Astrocyte (in vitro differentiated cells and primary cell): ENCODE data around the gene LIMS1. TPM values are rescaled to one million over a fixed set of nuclear protein-coding genes. Genes with fewer than 3 reads are reported as not detected.

Source experiments
- DNase-seq: peaks from one replicate; pipeline ENCODE4 v3.0.0-alpha.2; 2010; ENCODE audit warnings: low read depth
- FAIRE-seq: peaks from 2 replicates; lab custom pipeline; 2011; peaks lifted over from hg19 to GRCh38; lab: Jason Lieb, UNC
- H2AFZ ChIP-seq: 2 replicates; pipeline ENCODE4 v1.6.0; 2012; ENCODE audit warnings: low read depth, low read length, inconsistent platforms
- H3K27ac ChIP-seq: 2 replicates; pipeline ENCODE4 v1.5.1; 2011; ENCODE audit warnings: low read depth, low read length, inconsistent platforms
- H3K27me3 ChIP-seq: 2 replicates; pipeline ENCODE4 v1.6.0; 2011; ENCODE audit warnings: low read length, inconsistent platforms; ENCODE audit not compliant: insufficient read depth
- H3K36me3 ChIP-seq: 2 replicates; pipeline ENCODE4 v1.5.1; 2011; ENCODE audit warnings: low read length, inconsistent platforms; ENCODE audit not compliant: insufficient read depth
- H3K4me1 ChIP-seq: 2 replicates; pipeline ENCODE4 v1.5.1; 2011; ENCODE audit warnings: low read length, inconsistent platforms; ENCODE audit not compliant: insufficient read depth
- H3K4me2 ChIP-seq: 2 replicates; pipeline ENCODE4 v1.6.0; 2012; ENCODE audit warnings: low read length, inconsistent platforms
- H3K4me3 ChIP-seq: 2 replicates; pipeline ENCODE4 v1.5.1; 2011; ENCODE audit warnings: low read depth, mild to moderate bottlenecking, low read length, inconsistent platforms; ENCODE audit not compliant: insufficient read depth
- H3K79me2 ChIP-seq: 2 replicates; pipeline ENCODE4 v1.6.0; 2012; ENCODE audit warnings: mild to moderate bottlenecking, low read length, inconsistent platforms; ENCODE audit not compliant: insufficient read depth
- H3K9ac ChIP-seq: 2 replicates; pipeline ENCODE4 v1.6.0; 2012; ENCODE audit warnings: mild to moderate bottlenecking, low read length, inconsistent platforms
- H3K9me3 ChIP-seq: 2 replicates; pipeline ENCODE4 v1.5.1; 2012; ENCODE audit warnings: low read depth, mild to moderate bottlenecking, low read length, inconsistent platforms; ENCODE audit not compliant: insufficient read depth
- H4K20me1 ChIP-seq: 2 replicates; pipeline ENCODE4 v1.6.0; 2012; ENCODE audit warnings: low read length, inconsistent platforms; ENCODE audit not compliant: insufficient read depth
- H3K27ac Mint-ChIP-seq: one replicate; pipeline ENCODE4 v1.8.0; 2021; ENCODE audit warnings: mild to moderate bottlenecking, mixed read lengths; ENCODE audit not compliant: unreplicated experiment
- H3K27me3 Mint-ChIP-seq: one replicate; pipeline ENCODE4 v1.8.0; 2021; ENCODE audit warnings: low read depth, mixed read lengths; ENCODE audit not compliant: unreplicated experiment
- H3K36me3 Mint-ChIP-seq: one replicate; pipeline ENCODE4 v1.8.0; 2021; ENCODE audit warnings: low read depth, mixed read lengths; ENCODE audit not compliant: unreplicated experiment
- H3K4me1 Mint-ChIP-seq: one replicate; pipeline ENCODE4 v1.8.0; 2021; ENCODE audit warnings: low read depth, mixed read lengths; ENCODE audit not compliant: unreplicated experiment
- H3K4me3 Mint-ChIP-seq: one replicate; pipeline ENCODE4 v1.8.0; 2021; ENCODE audit warnings: mild to moderate bottlenecking, moderate library complexity, mixed read lengths; ENCODE audit not compliant: unreplicated experiment
- H3K9me3 Mint-ChIP-seq: one replicate; pipeline ENCODE4 v1.8.0; 2021; ENCODE audit warnings: mild to moderate bottlenecking, mixed read lengths; ENCODE audit not compliant: unreplicated experiment
- EZH2 ChIP-seq: IDR thresholded peaks from 2 replicates; pipeline ENCODE4 v1.6.1; 2012; ENCODE audit warnings: mild to moderate bottlenecking, low read length, inconsistent platforms; ENCODE audit not compliant: insufficient read depth
- total RNA-seq: library from RNA; stranded (reverse); gene quantifications from 2 replicates; pipeline ENCODE4 v1.2.1, GENCODE V29; 2021
- TF ChIP-seq, protein P1 (sequence below): IDR thresholded peaks from 2 replicates; pipeline ENCODE4 v1.5.1; 2011; ENCODE audit warnings: low read depth, mild to moderate bottlenecking, inconsistent platforms, low read length, moderate library complexity; ENCODE audit not compliant: insufficient read depth

The LIMS1 gene
- total RNA-seq, 1 donor from 2014 or later, result 205 TPM

DNA sequence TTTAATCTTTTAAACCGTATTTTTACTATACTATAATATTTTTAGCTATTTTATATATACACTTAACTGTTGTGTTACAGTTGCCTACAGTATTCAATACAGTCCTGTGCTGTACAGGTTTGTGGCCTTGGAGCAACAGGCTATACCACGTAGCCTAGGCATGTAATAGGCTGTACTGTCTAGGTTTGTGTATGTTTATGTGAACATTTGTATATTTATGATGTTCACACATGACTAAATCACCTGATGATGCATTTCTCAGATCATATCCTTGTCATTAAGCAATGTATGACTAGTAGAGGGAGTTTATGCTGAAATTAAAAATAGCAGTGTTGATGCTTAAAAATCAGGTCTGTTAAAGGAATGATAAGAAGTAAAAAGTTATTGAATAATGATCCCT is 92.7 kb downstream of the LIMS1 start:
- no peak for TF ChIP-seq EZH2
- TF ChIP-seq, protein P1, sequence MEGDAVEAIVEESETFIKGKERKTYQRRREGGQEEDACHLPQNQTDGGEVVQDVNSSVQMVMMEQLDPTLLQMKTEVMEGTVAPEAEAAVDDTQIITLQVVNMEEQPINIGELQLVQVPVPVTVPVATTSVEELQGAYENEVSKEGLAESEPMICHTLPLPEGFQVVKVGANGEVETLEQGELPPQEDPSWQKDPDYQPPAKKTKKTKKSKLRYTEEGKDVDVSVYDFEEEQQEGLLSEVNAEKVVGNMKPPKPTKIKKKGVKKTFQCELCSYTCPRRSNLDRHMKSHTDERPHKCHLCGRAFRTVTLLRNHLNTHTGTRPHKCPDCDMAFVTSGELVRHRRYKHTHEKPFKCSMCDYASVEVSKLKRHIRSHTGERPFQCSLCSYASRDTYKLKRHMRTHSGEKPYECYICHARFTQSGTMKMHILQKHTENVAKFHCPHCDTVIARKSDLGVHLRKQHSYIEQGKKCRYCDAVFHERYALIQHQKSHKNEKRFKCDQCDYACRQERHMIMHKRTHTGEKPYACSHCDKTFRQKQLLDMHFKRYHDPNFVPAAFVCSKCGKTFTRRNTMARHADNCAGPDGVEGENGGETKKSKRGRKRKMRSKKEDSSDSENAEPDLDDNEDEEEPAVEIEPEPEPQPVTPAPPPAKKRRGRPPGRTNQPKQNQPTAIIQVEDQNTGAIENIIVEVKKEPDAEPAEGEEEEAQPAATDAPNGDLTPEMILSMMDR, result no peak
- H4K20me1 ChIP-seq, result peaks cover 70% of the 10 kb centered on the region

DNA sequence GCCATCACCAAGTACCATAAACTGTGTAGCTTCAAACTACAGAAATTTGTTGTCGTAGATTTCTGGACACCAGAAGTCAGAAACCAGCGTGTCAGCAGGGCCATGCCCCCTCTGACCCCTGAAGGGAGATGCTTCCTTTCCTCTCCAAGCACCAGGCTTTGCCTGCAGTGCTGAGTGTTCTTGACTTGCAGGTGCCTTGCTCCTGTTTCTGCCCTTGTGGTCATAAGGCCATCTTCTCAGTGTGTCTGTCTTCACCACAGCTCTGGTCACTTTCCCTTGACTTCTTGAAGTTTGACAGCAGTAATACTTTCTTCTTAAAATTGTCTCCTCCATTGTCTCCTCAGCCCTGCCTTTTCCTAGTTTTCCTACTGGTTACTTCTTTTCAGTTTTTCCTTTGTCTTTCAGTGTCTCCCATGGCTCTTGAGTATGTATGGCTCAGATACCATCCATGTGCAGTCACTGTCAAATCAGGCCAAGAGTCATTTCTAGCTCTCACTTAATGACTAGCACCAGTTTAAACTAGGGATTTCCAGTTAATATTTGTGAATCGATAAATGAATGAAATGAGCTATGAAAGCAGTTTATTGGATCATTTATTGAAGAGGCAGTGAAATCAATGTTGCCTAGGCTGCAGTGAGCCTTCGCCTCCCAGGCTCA is 93.8 kb downstream of the LIMS1 start:
- no peak overlapping the region for H3K4me2 ChIP-seq
- H3K27me3 Mint-ChIP-seq, result no peaks in the 10 kb centered on the region
- H2AFZ ChIP-seq, result no peak overlapping the region
- no peak overlapping the region for H3K9ac ChIP-seq
- H3K4me1 ChIP-seq, result no peaks in the 10 kb centered on the region
- H3K27ac Mint-ChIP-seq, result peak overlapping the region; percentile 38
- peaks cover 99% of the 10 kb centered on the region for H3K79me2 ChIP-seq
- no peaks in the 10 kb centered on the region for H3K27me3 ChIP-seq
- H3K4me1 Mint-ChIP-seq, result peaks cover 63% of the 10 kb centered on the region
- DNase-seq, result no peak
- H3K9me3 ChIP-seq, result no peaks in the 10 kb centered on the region
- TF ChIP-seq EZH2, result no peak
- TF ChIP-seq, protein P1, result no peak
- no peak overlapping the region for H3K27ac ChIP-seq
- peaks cover 11% of the 10 kb centered on the region for H3K36me3 Mint-ChIP-seq
- peaks cover 2% of the 10 kb centered on the region for H3K9me3 Mint-ChIP-seq
- FAIRE-seq, result no peak
- peaks cover 77% of the 10 kb centered on the region for H4K20me1 ChIP-seq
- no peak overlapping the region for H3K4me3 ChIP-seq
- H3K4me3 Mint-ChIP-seq, result no peak overlapping the region
- H3K36me3 ChIP-seq, result no peaks in the 10 kb centered on the region

More for the DNA sequence above, 92.7 kb downstream of the LIMS1 start:
- Mint-ChIP-seq H3K27me3 (no peaks in the 10 kb centered on the region), H3K4me3 (no peak overlapping the region), H3K27ac (no peak overlapping the region), H3K36me3 (peaks cover 11% of the 10 kb centered on the region), H3K9me3 (peaks cover 2% of the 10 kb centered on the region), H3K4me1 (peaks cover 61% of the 10 kb centered on the region)
- no peak overlapping the region for H2AFZ ChIP-seq
- no peaks in the 10 kb centered on the region for H3K4me1 ChIP-seq
- H3K27me3 ChIP-seq, result no peaks in the 10 kb centered on the region
- H3K4me2 ChIP-seq, result no peak overlapping the region
- peaks cover 99% of the 10 kb centered on the region for H3K79me2 ChIP-seq
- H3K4me3 ChIP-seq, result no peak overlapping the region
- H3K36me3 ChIP-seq, result no peaks in the 10 kb centered on the region
- H3K27ac ChIP-seq, result no peak overlapping the region
- no peak for FAIRE-seq
- no peak for DNase-seq
- H3K9ac ChIP-seq, result no peak overlapping the region
- H3K9me3 ChIP-seq, result no peaks in the 10 kb centered on the region

DNA sequence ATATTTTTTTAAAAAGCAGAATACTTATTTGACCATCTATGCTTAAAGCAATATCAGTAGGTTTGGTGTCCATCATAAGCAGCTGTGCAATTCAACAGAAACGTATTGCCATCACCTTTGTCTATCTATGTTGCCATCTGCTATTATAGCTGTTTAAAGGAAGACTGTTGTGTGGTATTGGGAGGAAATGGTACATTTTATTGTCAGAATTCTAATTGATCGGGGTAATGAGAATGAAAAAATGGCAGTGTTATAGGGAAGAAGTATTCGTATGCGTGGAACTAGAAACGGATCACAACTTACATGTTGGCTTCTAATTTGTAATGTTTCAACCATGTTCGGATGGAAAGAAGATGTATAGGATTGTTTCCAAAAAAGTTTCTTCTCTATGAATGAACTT is 94.7 kb downstream of the LIMS1 start:
- no peak overlapping the region for H3K4me2 ChIP-seq
- Mint-ChIP-seq H3K36me3 (peaks cover 11% of the 10 kb centered on the region), H3K4me3 (no peak overlapping the region), H3K9me3 (peaks cover 2% of the 10 kb centered on the region), H3K27ac (no peak overlapping the region), H3K4me1 (peaks cover 63% of the 10 kb centered on the region), H3K27me3 (no peaks in the 10 kb centered on the region)
- TF ChIP-seq, protein P1, result no peak
- no peak for TF ChIP-seq EZH2
- H3K4me1 ChIP-seq, result peaks cover 3% of the 10 kb centered on the region
- FAIRE-seq (no peak), DNase-seq (no peak)
- no peak overlapping the region for H3K4me3 ChIP-seq
- no peaks in the 10 kb centered on the region for H3K9me3 ChIP-seq
- no peaks in the 10 kb centered on the region for H3K36me3 ChIP-seq
- no peak overlapping the region for H2AFZ ChIP-seq
- H3K27ac ChIP-seq, result no peak overlapping the region
- peaks cover 99% of the 10 kb centered on the region for H3K79me2 ChIP-seq
- no peak overlapping the region for H3K9ac ChIP-seq
- no peaks in the 10 kb centered on the region for H3K27me3 ChIP-seq
- peaks cover 78% of the 10 kb centered on the region for H4K20me1 ChIP-seq
